IPS DF 19.7 (cell line): ENCODE measurements around the gene GRHL3.

Source experiments
- DNase-seq: peaks from one replicate; pipeline ENCODE4 v3.0.0-alpha.2; 2013; ENCODE audit warnings: low read depth, low spot score

GRHL3 gene

DNA sequence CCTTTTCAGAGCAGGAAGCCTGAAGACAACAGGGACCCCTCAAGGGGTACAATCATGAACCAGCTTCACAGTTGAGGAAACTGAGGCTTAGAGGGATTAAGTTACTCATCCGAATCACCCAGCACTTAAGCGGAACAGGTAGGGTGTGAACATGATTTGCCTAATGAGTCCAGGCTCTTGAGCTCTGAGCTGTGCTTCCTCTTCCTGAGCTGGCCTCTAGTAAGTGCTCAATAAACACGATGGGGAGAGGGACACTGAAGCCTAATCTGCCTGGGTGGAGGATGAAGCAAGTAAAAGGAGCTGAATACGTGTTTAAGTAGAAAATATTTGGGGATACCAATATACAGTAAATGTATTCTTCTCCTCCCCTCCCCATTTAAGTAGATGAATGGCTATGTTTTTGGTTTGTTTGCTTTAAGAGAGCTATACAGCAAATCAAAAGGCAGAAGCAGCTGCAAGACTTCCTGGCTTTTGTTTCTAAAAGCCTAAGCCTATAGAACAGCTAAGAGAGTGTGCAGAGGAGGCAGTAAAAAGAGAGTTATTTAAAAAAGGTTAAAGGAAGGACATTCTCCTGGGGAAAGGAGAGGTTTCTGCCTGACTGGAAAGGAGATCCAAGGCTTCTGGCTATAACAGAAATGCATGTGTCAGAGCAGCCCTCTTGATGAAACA lies 74.0 kb downstream of the GRHL3 start:
- DNase-seq = no peak

DNA sequence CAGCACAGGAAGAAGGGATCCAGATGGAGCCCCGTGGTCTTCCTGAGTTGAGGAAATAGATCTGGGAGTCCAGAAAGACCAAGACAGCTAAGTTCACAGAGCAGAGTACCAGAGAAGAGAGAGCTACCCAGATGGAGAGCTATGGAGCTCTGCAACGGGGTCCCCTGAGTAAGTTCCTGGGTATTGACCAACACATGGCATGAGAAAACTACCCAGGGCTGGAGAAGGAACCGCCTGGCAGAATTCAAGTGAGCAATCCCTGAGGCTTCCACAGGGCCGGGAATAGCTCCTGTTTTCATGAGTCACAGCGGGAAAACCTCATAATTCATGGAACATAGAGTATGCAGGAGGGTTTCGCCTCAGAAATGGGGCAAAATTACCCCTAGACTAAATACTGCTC lies 74.7 kb downstream of the GRHL3 start:
- no peak for DNase-seq

DNA sequence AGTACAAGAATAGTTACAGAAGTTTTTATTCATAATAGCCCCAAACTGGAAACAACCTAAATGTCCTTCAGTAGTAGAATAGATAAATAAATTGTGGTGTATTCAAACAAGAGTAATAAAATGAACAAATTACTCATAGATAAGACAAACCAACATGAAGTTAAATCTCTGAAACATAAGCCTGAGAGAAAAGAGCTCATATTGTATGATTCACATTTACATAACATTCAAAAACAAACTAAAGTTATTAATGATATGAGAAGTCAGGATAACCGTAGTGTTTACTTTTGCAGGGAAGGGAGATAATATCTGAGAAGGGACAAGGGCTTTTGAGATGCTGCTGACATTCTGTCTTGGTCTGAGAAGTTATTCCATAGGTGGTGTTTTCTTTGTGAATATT lies 80.9 kb downstream of the GRHL3 start:
- no peak for DNase-seq

DNA sequence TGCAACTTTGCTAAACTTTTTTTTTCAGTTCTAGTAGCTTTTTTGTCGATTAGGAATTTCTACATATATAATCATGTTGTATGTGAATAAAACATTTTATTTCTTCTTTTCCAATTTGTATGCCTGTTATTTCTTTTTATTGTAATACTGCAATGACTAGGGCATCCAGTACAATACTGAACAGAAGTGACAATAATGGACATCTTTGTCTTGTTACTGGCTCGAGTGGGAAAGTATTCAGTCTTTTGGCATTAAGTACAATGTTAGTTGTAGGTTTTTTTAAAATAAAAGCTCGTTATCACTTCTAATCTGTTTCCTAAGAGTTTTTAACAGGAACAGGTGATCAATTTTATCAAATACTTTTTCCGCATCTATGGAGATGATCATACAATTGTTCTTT lies 84.6 kb downstream of the GRHL3 start:
- DNase-seq = no peak
